Fibroblast of lung (primary cell): ENCODE data around the gene GPR25.

Source experiments
- EZH2 ChIP-seq: IDR thresholded peaks from 2 replicates; pipeline ENCODE4 v1.5.1; 2012; ENCODE audit warnings: low read length, control low read depth, mild to moderate bottlenecking; ENCODE audit errors: missing control alignments
- TF ChIP-seq, protein P1 (sequence below), 2 donors: IDR thresholded peaks in 1 of 2; conservative IDR thresholded peaks in 1 of 2; 1 replicate in 1 of 2; 2 replicates in 1 of 2; pipeline ENCODE4 v1.5.1; 2011 to 2012; ENCODE audit warnings: low read length in 2 of 2, control low read depth in 1 of 2, inconsistent platforms in 1 of 2, low read depth in 1 of 2, mild to moderate bottlenecking in 1 of 2

DNA sequence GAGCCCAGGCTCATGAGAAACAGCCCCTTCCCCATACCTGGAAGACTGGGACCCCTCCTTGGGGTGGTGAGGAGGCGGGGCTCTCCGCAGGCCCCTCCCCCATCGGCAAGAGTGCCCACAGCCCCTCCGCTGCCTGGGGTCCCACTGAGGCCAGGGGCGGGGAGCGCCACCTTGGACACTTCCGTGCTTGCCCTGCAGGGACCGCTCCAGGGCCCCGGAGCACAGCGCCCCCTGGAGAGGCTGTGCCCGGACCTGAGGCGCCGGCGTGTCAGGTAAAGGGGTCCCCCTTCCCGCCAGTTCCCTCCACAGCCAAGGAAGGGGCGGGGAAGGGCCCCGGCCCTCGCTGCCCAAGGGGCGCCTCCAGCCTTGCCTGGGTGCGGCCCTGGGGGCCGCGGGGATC lies 43.4 kb downstream of the GPR25 start:
- TF ChIP-seq, protein P1, sequence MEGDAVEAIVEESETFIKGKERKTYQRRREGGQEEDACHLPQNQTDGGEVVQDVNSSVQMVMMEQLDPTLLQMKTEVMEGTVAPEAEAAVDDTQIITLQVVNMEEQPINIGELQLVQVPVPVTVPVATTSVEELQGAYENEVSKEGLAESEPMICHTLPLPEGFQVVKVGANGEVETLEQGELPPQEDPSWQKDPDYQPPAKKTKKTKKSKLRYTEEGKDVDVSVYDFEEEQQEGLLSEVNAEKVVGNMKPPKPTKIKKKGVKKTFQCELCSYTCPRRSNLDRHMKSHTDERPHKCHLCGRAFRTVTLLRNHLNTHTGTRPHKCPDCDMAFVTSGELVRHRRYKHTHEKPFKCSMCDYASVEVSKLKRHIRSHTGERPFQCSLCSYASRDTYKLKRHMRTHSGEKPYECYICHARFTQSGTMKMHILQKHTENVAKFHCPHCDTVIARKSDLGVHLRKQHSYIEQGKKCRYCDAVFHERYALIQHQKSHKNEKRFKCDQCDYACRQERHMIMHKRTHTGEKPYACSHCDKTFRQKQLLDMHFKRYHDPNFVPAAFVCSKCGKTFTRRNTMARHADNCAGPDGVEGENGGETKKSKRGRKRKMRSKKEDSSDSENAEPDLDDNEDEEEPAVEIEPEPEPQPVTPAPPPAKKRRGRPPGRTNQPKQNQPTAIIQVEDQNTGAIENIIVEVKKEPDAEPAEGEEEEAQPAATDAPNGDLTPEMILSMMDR (conservative IDR thresholded peaks at IDR 0.05 in 1 of 2, IDR thresholded peaks at IDR 0.05 in 1 of 2; ENCODE audit: low read depth in 1 of 2, low read length in 2 of 2): no peak
- TF ChIP-seq EZH2: no peak
